H1 (cell line): ENCODE data around the gene CTSW. TPM values are rescaled to one million over a fixed set of nuclear protein-coding genes. Genes with fewer than 3 reads are reported as not detected.

Experiments used
- CTCF ChIA-PET: fragments of 300-600 bp; sonication (Branson Sonifier 250); formaldehyde crosslinking; loops from one replicate; lab custom pipeline; 2021; ENCODE audit not compliant: partially characterized antibody; lab: Charles Lee
- POLR2A ChIA-PET: fragments of 300-600 bp; sonication (Branson Sonifier 250); formaldehyde crosslinking; loops from one replicate; lab custom pipeline; 2021; ENCODE audit warnings: inconsistent platforms; ENCODE audit not compliant: partially characterized antibody; lab: Charles Lee
- DNase-seq, 2 experiments: peaks; one replicate each; pipeline versions ENCODE4 v3.0.0 to v3.0.0-alpha.2; 2010 to 2022; ENCODE audit warnings: low spot score in 2 of 2, low read depth in 1 of 2, mixed read lengths in 1 of 2
- FAIRE-seq: peaks from 2 replicates; lab custom pipeline; 2011; peaks lifted over from hg19 to GRCh38; lab: Jason Lieb, UNC
- H2AFZ ChIP-seq: 2 replicates; pipeline ENCODE4 v1.8.1; 2012; ENCODE audit warnings: low read length, inconsistent platforms
- H2AK5ac ChIP-seq: 2 replicates; pipeline ENCODE4 v1.6.1; 2013; ENCODE audit warnings: low read depth, low read length
- H2BK120ac ChIP-seq: replicated peaks from 2 replicates; pipeline ENCODE3; 2013; ENCODE audit warnings: low read depth, low read length, inconsistent platforms
- H2BK12ac ChIP-seq: 2 replicates; pipeline ENCODE4 v1.6.1; 2013; ENCODE audit warnings: low read depth, low read length
- H2BK15ac ChIP-seq: 2 replicates; pipeline ENCODE4 v1.6.1; 2013; ENCODE audit warnings: low read length
- H2BK20ac ChIP-seq: 2 replicates; pipeline ENCODE4 v1.6.1; 2013; ENCODE audit warnings: low read length
- H2BK5ac ChIP-seq: 2 replicates; pipeline ENCODE4 v1.6.1; 2013; ENCODE audit warnings: low read depth, low read length
- H3K14ac ChIP-seq: 2 replicates; pipeline ENCODE4 v1.6.1; 2013; ENCODE audit warnings: inconsistent platforms; ENCODE audit not compliant: insufficient read length
- H3K18ac ChIP-seq: 2 replicates; pipeline ENCODE4 v1.6.1; 2013; ENCODE audit warnings: low read length; ENCODE audit errors: extremely low read depth
- H3K23ac ChIP-seq: 2 replicates; pipeline ENCODE4 v1.6.1; 2013; ENCODE audit warnings: inconsistent platforms; ENCODE audit not compliant: insufficient read length
- H3K23me2 ChIP-seq: 2 replicates; pipeline ENCODE4 v1.6.1; 2013; ENCODE audit warnings: low read depth, low read length
- H3K27ac ChIP-seq: 2 replicates; pipeline ENCODE4 v1.6.1; 2011; ENCODE audit warnings: low read depth, low read length, inconsistent platforms
- H3K27me3 ChIP-seq, 4 experiments: replicated peaks in 1 of 4; 1 replicate in 1 of 4; 2 replicates in 3 of 4; pipeline versions ENCODE4 v1.6.1 to v1.8.1; 2011 to 2013; ENCODE audit warnings: low read length in 3 of 4, mild to moderate bottlenecking in 3 of 4, inconsistent platforms in 2 of 4, mixed read lengths in 2 of 4, moderate library complexity in 1 of 4; ENCODE audit not compliant: control insufficient read depth in 3 of 4, insufficient read depth in 3 of 4; ENCODE audit errors: extremely low read depth in 1 of 4
- H3K36me3 ChIP-seq, 4 experiments: 2 replicates each; pipeline versions ENCODE4 v1.6.1 to v1.8.1; 2011 to 2013; ENCODE audit warnings: mild to moderate bottlenecking in 4 of 4, low read length in 3 of 4, moderate library complexity in 2 of 4, control low read depth in 1 of 4, inconsistent platforms in 1 of 4; ENCODE audit not compliant: insufficient read depth in 4 of 4, control insufficient read depth in 2 of 4
- H3K4ac ChIP-seq: replicated peaks from 2 replicates; pipeline ENCODE3; 2013; ENCODE audit warnings: low read length, low read depth, mixed read lengths, inconsistent platforms; ENCODE audit not compliant: insufficient read length
- H3K4me1 ChIP-seq, 4 experiments: replicated peaks in 1 of 4; 1 replicate in 1 of 4; 2 replicates in 3 of 4; pipeline versions ENCODE4 v1.6.1 to v1.8.1; 2011 to 2013; ENCODE audit warnings: low read length in 3 of 4, inconsistent platforms in 2 of 4, mixed read lengths in 1 of 4; ENCODE audit not compliant: insufficient read depth in 4 of 4, control insufficient read depth in 3 of 4
- H3K4me2 ChIP-seq, 2 experiments: 2 replicates each; pipeline versions ENCODE4 v1.6.1 to v1.8.1; 2011 to 2013; ENCODE audit warnings: low read depth in 2 of 2, low read length in 2 of 2, control low read depth in 1 of 2, inconsistent platforms in 1 of 2, mild to moderate bottlenecking in 1 of 2; ENCODE audit not compliant: insufficient read depth in 1 of 2
- H3K4me3 ChIP-seq, 4 experiments: fragments of 200-600, 300-600 bp in 1 of 4; sonication (generic), shearing (Covaris generic), sonication (Bioruptor Twin) in 1 of 4; 2 replicates each; pipeline versions ENCODE4 v1.5.1 to v1.8.1; 2011 to 2016; ENCODE audit warnings: low read length in 4 of 4, low read depth in 3 of 4, control low read depth in 2 of 4, inconsistent platforms in 2 of 4, mild to moderate bottlenecking in 2 of 4, mixed read lengths in 1 of 4, moderate library complexity in 1 of 4; ENCODE audit not compliant: insufficient read depth in 2 of 4; ENCODE audit errors: extremely low read depth in 1 of 4
- H3K56ac ChIP-seq: replicated peaks from 2 replicates; pipeline ENCODE3; 2013; ENCODE audit warnings: low read depth, mild to moderate bottlenecking, mixed read lengths, low read length, inconsistent platforms; ENCODE audit not compliant: insufficient read length
- H3K79me1 ChIP-seq: 2 replicates; pipeline ENCODE4 v1.6.1; 2013; ENCODE audit warnings: low read depth, low read length, control low read depth
- H3K79me2 ChIP-seq, 2 experiments: 2 replicates each; pipeline versions ENCODE4 v1.6.1 to v1.8.1; 2012 to 2013; ENCODE audit warnings: low read length in 2 of 2, mild to moderate bottlenecking in 2 of 2, inconsistent platforms in 1 of 2; ENCODE audit not compliant: insufficient read depth in 2 of 2, control insufficient read depth in 1 of 2
- H3K9ac ChIP-seq, 4 experiments: replicated peaks in 1 of 4; 1 replicate in 1 of 4; 2 replicates in 3 of 4; pipeline versions ENCODE4 v1.6.1 to v1.8.1; 2011 to 2013; ENCODE audit warnings: low read depth in 3 of 4, low read length in 3 of 4, control low read depth in 2 of 4, mild to moderate bottlenecking in 2 of 4, moderate library complexity in 2 of 4, inconsistent platforms in 1 of 4; ENCODE audit errors: extremely low read depth in 1 of 4
- H3K9me3 ChIP-seq, 2 experiments: 2 replicates each; pipeline versions ENCODE4 v1.6.1 to v1.8.1; 2012 to 2013; ENCODE audit warnings: mild to moderate bottlenecking in 2 of 2, moderate library complexity in 2 of 2, control low read depth in 1 of 2, inconsistent platforms in 1 of 2, low read depth in 1 of 2, low read length in 1 of 2, mixed read lengths in 1 of 2; ENCODE audit not compliant: insufficient read depth in 2 of 2
- H4K20me1 ChIP-seq, 2 experiments: replicated peaks in 1 of 2; 2 replicates each; pipeline versions ENCODE3 to v1.8.1; 2011 to 2013; ENCODE audit warnings: inconsistent platforms in 2 of 2, low read length in 2 of 2, mild to moderate bottlenecking in 1 of 2; ENCODE audit not compliant: insufficient read depth in 2 of 2, control insufficient read depth in 1 of 2
- H4K5ac ChIP-seq: 2 replicates; pipeline ENCODE4 v1.6.1; 2013; ENCODE audit warnings: low read length, low read depth, mixed read lengths, inconsistent platforms; ENCODE audit not compliant: insufficient read length
- H4K8ac ChIP-seq: 2 replicates; pipeline ENCODE4 v1.8.0; 2013; ENCODE audit warnings: mild to moderate bottlenecking, moderate library complexity, low read length, inconsistent platforms; ENCODE audit not compliant: insufficient read depth; ENCODE audit errors: extremely low read depth
- H4K91ac ChIP-seq: replicated peaks from 2 replicates; pipeline ENCODE3; 2013; ENCODE audit warnings: low read length, mixed read lengths, inconsistent platforms; ENCODE audit not compliant: insufficient read length
- CHD1 ChIP-seq: IDR thresholded peaks from 2 replicates; pipeline ENCODE4 v1.6.1; 2012; ENCODE audit warnings: low read depth, low read length, improper control_type of control experiment
- CHD2 ChIP-seq: IDR thresholded peaks from 2 replicates; pipeline ENCODE4 v1.6.1; 2012; ENCODE audit warnings: low read length, improper control_type of control experiment
- WGBS, 2 experiments: shearing (Covaris generic) in 1 of 2; methylation state at CpG; one replicate each; pipeline versions ENCODE4 v1.1.6 to v1.1.7; 2013 to 2015; ENCODE audit warnings: low lambda C conversion rate in 2 of 2, mixed read lengths in 2 of 2, inconsistent platforms in 1 of 2, low coverage in 1 of 2, missing lambda C conversion rate in 1 of 2; ENCODE audit not compliant: insufficient replicate concordance in 2 of 2, insufficient coverage in 1 of 2, insufficient read length in 1 of 2; ENCODE audit errors: extremely low coverage in 1 of 2, missing lambda C conversion rate in 1 of 2; 5-methylcytosine and 5-hydroxymethylcytosine counted together
- polyA plus RNA-seq, 7 experiments: library from polyadenylated mRNA; depleted of rRNA in 3 of 7; stranded (reverse) in 5 of 7; unstranded in 2 of 7; fragments of >200 nt in 5 of 7; fragments of 200-250 nt in 2 of 7; gene quantifications; 1 replicate in 5 of 7; 2 replicates in 1 of 7; 4 replicates in 1 of 7; pipeline versions ENCODE4 v1.2.1 to v1.2.3, GENCODE V29; 2011 to 2013; ENCODE audit warnings: missing spikeins in 2 of 7, mixed read lengths in 2 of 7
- total RNA-seq: library from RNA; stranded (reverse); fragmentation: NEBNext Ultra II Directional; extraction: Animal tissue kit (Norgen Biotek cat#: 25700); gene quantifications from 2 replicates; pipeline ENCODE4 v1.2.1, GENCODE V29; 2021

CTSW gene
- total and polyA plus RNA-seq, 2 of the 8 experiments (the other 6 are each of a cell fraction or from before 2014, with no cell fraction given) = not detected

GRCh38 chr11:65885808-65886536 is 6.3 kb downstream of the CTSW start:
- 87% methylated on average over 11 of the region's 12 CpGs; no CpG with 5 or more reads in 1 of the 2 experiments for WGBS, 2 experiments
- POLR2A ChIA-PET = interaction anchor here (39.7 kb wide), 1 partner anchor 30 kb away, joined by 1071 read pairs; the partner anchor contains the start of genes CFL1, EFEMP2 and MUS81
- no peak overlapping the region for H4K8ac ChIP-seq
- H3K4me1 ChIP-seq = peaks cover 0 to 18% (median 11%) of the 10 kb centered on the region in 4 experiments; a peak in 5 of 7 replicates
- peaks cover 0 to 10% (median 8%) of the 10 kb centered on the region in 4 experiments; a peak in 6 of 7 replicates for H3K27me3 ChIP-seq
- CTCF ChIA-PET = interaction anchor here (0.7 to 19.6 kb wide), 33 partner anchors 8 to 260 kb away, joined by 3 to 283 read pairs (median 5); partner anchors contain the start of genes CATSPER1, CFL1, CTSW and EFEMP2
- H4K91ac ChIP-seq = no peak overlapping the region
- peaks cover 19% of the 10 kb centered on the region for H3K23me2 ChIP-seq
- no peak overlapping the region for H3K9ac ChIP-seq
- no peak overlapping the region for H3K23ac ChIP-seq
- no peak overlapping the region for H2BK5ac ChIP-seq
- no peak for DNase-seq
- H3K56ac ChIP-seq = no peak overlapping the region
- H3K27ac ChIP-seq = no peak overlapping the region
- no peak overlapping the region for H2AK5ac ChIP-seq
- H2BK12ac ChIP-seq = no peak overlapping the region
- no peaks in the 10 kb centered on the region for H3K9me3 ChIP-seq
- H4K5ac ChIP-seq = no peak overlapping the region
- H4K20me1 ChIP-seq = peaks cover 6 to 7% of the 10 kb centered on the region in 2 experiments
- H3K14ac ChIP-seq = no peak overlapping the region
- no peak overlapping the region for H2BK120ac ChIP-seq
- H2AFZ ChIP-seq = no peak overlapping the region
- FAIRE-seq = no peak
- peaks cover 8 to 22% (median 18%) of the 10 kb centered on the region in 4 experiments; a peak in 7 of 8 replicates for H3K36me3 ChIP-seq
- peaks cover 0 to 4% of the 10 kb centered on the region in 2 experiments; a peak in 1 of 4 replicates for H3K79me2 ChIP-seq
- no peak overlapping the region for H3K4me2 ChIP-seq
- no peak overlapping the region for H3K4me3 ChIP-seq
- no peak overlapping the region for H2BK20ac ChIP-seq
- no peak overlapping the region for H2BK15ac ChIP-seq
- no peak overlapping the region for H3K4ac ChIP-seq
- no peak overlapping the region for H3K18ac ChIP-seq
- H3K79me1 ChIP-seq = no peaks in the 10 kb centered on the region
- TF ChIP-seq CHD2 (no peak), CHD1 (no peak)
